Keratinocyte (primary cell): ENCODE measurements around the gene STON1. TPM values are rescaled to one million over a fixed set of nuclear protein-coding genes. Genes with fewer than 3 reads are reported as not detected.

Source experiments
- DNase-seq: peaks from one replicate; pipeline ENCODE4 v3.0.0-alpha.2; 2011; ENCODE audit warnings: low read depth, missing footprints, low spot score
- FAIRE-seq: peaks from 2 replicates; lab custom pipeline; 2011; peaks lifted over from hg19 to GRCh38; lab: Jason Lieb, UNC
- H2AFZ ChIP-seq: 2 replicates; pipeline ENCODE4 v1.6.0; 2012; ENCODE audit warnings: low read length, control low read depth, inconsistent platforms; ENCODE audit not compliant: control insufficient read depth
- H3K27ac ChIP-seq: 2 replicates; pipeline ENCODE4 v1.5.1; 2011; ENCODE audit warnings: low read length; ENCODE audit not compliant: control insufficient read depth, insufficient read depth
- H3K27me3 ChIP-seq: 3 replicates; pipeline ENCODE4 v1.6.0; 2011; ENCODE audit warnings: low read length; ENCODE audit not compliant: control insufficient read depth, insufficient read depth; ENCODE audit errors: extremely low read depth
- H3K36me3 ChIP-seq, 2 experiments: 2 replicates in 1 of 2; 3 replicates in 1 of 2; pipeline ENCODE4 v1.5.1; 2011; ENCODE audit warnings: low read length in 2 of 2, mild to moderate bottlenecking in 1 of 2; ENCODE audit not compliant: control insufficient read depth in 2 of 2, insufficient read depth in 2 of 2; ENCODE audit errors: extremely low read depth in 1 of 2
- H3K4me1 ChIP-seq: 3 replicates; pipeline ENCODE4 v1.5.1; 2011; ENCODE audit warnings: low read length; ENCODE audit not compliant: control insufficient read depth, insufficient read depth; ENCODE audit errors: extremely low read depth
- H3K4me2 ChIP-seq: 3 replicates; pipeline ENCODE4 v1.6.0; 2011; ENCODE audit warnings: low read depth, low read length; ENCODE audit not compliant: control insufficient read depth, insufficient read depth; ENCODE audit errors: extremely low read depth
- H3K4me3 ChIP-seq, 3 experiments: fragments of 200-600 bp in 1 of 3; sonication (generic) in 1 of 3; 2 replicates in 2 of 3; 3 replicates in 1 of 3; pipeline ENCODE4 v1.5.1; 2011 to 2016; ENCODE audit warnings: low read length in 3 of 3, mild to moderate bottlenecking in 3 of 3, control low read depth in 2 of 3, inconsistent platforms in 1 of 3, low read depth in 1 of 3, mixed read lengths in 1 of 3, mixed run types in 1 of 3, moderate library complexity in 1 of 3; ENCODE audit not compliant: control insufficient read depth in 2 of 3, insufficient read depth in 2 of 3; ENCODE audit errors: extremely low read depth in 1 of 3
- H3K79me2 ChIP-seq: 2 replicates; pipeline ENCODE4 v1.6.0; 2012; ENCODE audit warnings: low read length; ENCODE audit not compliant: control insufficient read depth, insufficient read depth
- H3K9ac ChIP-seq: 3 replicates; pipeline ENCODE4 v1.6.0; 2011; ENCODE audit warnings: low read length; ENCODE audit not compliant: control insufficient read depth, insufficient read depth; ENCODE audit errors: extremely low read depth
- H3K9me1 ChIP-seq: 3 replicates; pipeline ENCODE4 v1.6.0; 2011; ENCODE audit warnings: low read length; ENCODE audit not compliant: control insufficient read depth, insufficient read depth; ENCODE audit errors: extremely low read depth
- H3K9me3 ChIP-seq: 2 replicates; pipeline ENCODE4 v1.5.1; 2012; ENCODE audit warnings: low read depth, low read length; ENCODE audit not compliant: control insufficient read depth
- H4K20me1 ChIP-seq: 3 replicates; pipeline ENCODE4 v1.6.0; 2011; ENCODE audit warnings: low read length; ENCODE audit not compliant: control insufficient read depth, insufficient read depth; ENCODE audit errors: extremely low read depth
- CTCF ChIP-seq, 3 experiments: IDR thresholded peaks in 1 of 3; conservative IDR thresholded peaks in 1 of 3; optimal IDR thresholded peaks in 1 of 3; 2 replicates in 2 of 3; 3 replicates in 1 of 3; pipeline versions ENCODE3 to v1.5.1; 2011; ENCODE audit warnings: low read length in 3 of 3, mild to moderate bottlenecking in 3 of 3, moderate library complexity in 2 of 3, control low read depth in 1 of 3, inconsistent platforms in 1 of 3; ENCODE audit not compliant: insufficient read depth in 2 of 3; ENCODE audit errors: extremely low read depth in 1 of 3
- EZH2 ChIP-seq: IDR thresholded peaks from one replicate; pipeline ENCODE4 v1.6.1; 2012; ENCODE audit warnings: inconsistent platforms, mild to moderate bottlenecking, low read length, moderate library complexity
- dilution Hi-C: fragments of 300-500 bp; cut with MboI; formaldehyde crosslinking; loops from one replicate; pipeline ENCODE4 v1.7.0; 2020; ENCODE audit warnings: low sequenced_read_pairs; ENCODE audit not compliant: extremely low pct_ligation_motif_present
- polyA plus RNA-seq, 5 experiments: library from polyadenylated mRNA; depleted of rRNA in 3 of 5; stranded (reverse) in 3 of 5; stranded (forward) in 1 of 5; unstranded in 1 of 5; fragments of >200 nt; gene quantifications; 1 replicate in 1 of 5; 2 replicates in 3 of 5; 3 replicates in 1 of 5; pipeline versions ENCODE4 v1.2.1 to v1.2.3, GENCODE V29; 2011 to 2012; ENCODE audit warnings: missing spikeins in 2 of 5, low read depth in 1 of 5, low replicate concordance in 1 of 5

Gene STON1
- polyA plus RNA-seq, 1 donor (not counting 4 experiments of a cell fraction or from before 2014, with no cell fraction given): 1.2 TPM

GRCh38 chr2:48483506-48483905 is 46.4 kb upstream of the STON1 start:
- Histone ChIP-seq H3K9me3 (no peaks in the 10 kb centered on the region), H3K9ac (no peak overlapping the region), H3K27ac (no peak overlapping the region), H4K20me1 (no peaks in the 10 kb centered on the region), H3K4me2 (no peak overlapping the region), H2AFZ (no peak overlapping the region), H3K4me3 (no peak overlapping the region), H3K27me3 (no peaks in the 10 kb centered on the region), H3K4me1 (no peaks in the 10 kb centered on the region), H3K36me3 (peaks cover 3 to 9% of the 10 kb centered on the region in 2 experiments), H3K9me1 (no peaks in the 10 kb centered on the region), H3K79me2 (no peaks in the 10 kb centered on the region)
- TF ChIP-seq CTCF (optimal IDR thresholded peaks at IDR 0.05 in 1 of 3, IDR thresholded peaks at IDR 0.05 in 1 of 3, conservative IDR thresholded peaks at IDR 0.05 in 1 of 3; ENCODE audit: extremely low read depth in 1 of 3, insufficient read depth in 2 of 3, low read length in 3 of 3) (no peak), EZH2 (no peak)
- no peak for FAIRE-seq
- dilution Hi-C loops: no loop called here
- no peak for DNase-seq

- no peak for TF ChIP-seq CTCF (optimal IDR thresholded peaks at IDR 0.05 in 1 of 3, IDR thresholded peaks at IDR 0.05 in 1 of 3, conservative IDR thresholded peaks at IDR 0.05 in 1 of 3; ENCODE audit: extremely low read depth in 1 of 3, insufficient read depth in 2 of 3, low read length in 3 of 3)
- no peak for TF ChIP-seq EZH2
- no peaks in the 10 kb centered on the region for H3K79me2 ChIP-seq
- no peak for DNase-seq
- peaks cover 3 to 9% of the 10 kb centered on the region in 2 experiments for H3K36me3 ChIP-seq
- H3K27ac ChIP-seq: no peak overlapping the region
- no peaks in the 10 kb centered on the region for H3K9me3 ChIP-seq
- no peak for FAIRE-seq
- dilution Hi-C loops: no loop called here
- H3K4me1 ChIP-seq: no peaks in the 10 kb centered on the region
- H3K9me1 ChIP-seq: no peaks in the 10 kb centered on the region
- no peak overlapping the region for H3K9ac ChIP-seq
- no peak overlapping the region for H3K4me3 ChIP-seq
- no peaks in the 10 kb centered on the region for H4K20me1 ChIP-seq
- H2AFZ ChIP-seq: no peak overlapping the region
- no peaks in the 10 kb centered on the region for H3K27me3 ChIP-seq
- H3K4me2 ChIP-seq: no peak overlapping the region
These were observed 46.0 kb upstream of the STON1 start for GRCh38 chr2:48483916-48484315.
